CD4-positive, alpha-beta T cell (primary cell): ENCODE results near the gene IL17B. TPM values are rescaled to one million over a fixed set of nuclear protein-coding genes. Genes with fewer than 3 reads are reported as not detected.

Source experiments
- ATAC-seq: fragments of 200-7000 bp; cut with Tn5 transposase; one replicate; pipeline ENCODE4 v1.10.0; 2022; ENCODE audit warnings: mild to moderate bottlenecking; ENCODE audit not compliant: poor library complexity
- CTCF ChIA-PET: fragments of 350-600 bp; sonication (Branson Sonifier 250); formaldehyde crosslinking; loops from one replicate; lab custom pipeline; 2021; ENCODE audit warnings: antibody characterized with exemption, inconsistent platforms; lab: Charles Lee
- POLR2A ChIA-PET: fragments of 350-600 bp; sonication (Branson Sonifier 250); formaldehyde crosslinking; loops from one replicate; lab custom pipeline; 2021; ENCODE audit warnings: antibody characterized with exemption, inconsistent platforms; lab: Charles Lee
- DNase-seq, 14 experiments: peaks; one replicate each; pipeline ENCODE4 v3.0.0-alpha.2; 2013 to 2020; ENCODE audit warnings: mixed read lengths in 2 of 14
- H3K27ac ChIP-seq, 2 donors: one replicate each; pipeline versions ENCODE4 v1.5.1 to v1.7.0; 2013; ENCODE audit warnings: low read length in 2 of 2, low read depth in 1 of 2, mild to moderate bottlenecking in 1 of 2
- H3K27me3 ChIP-seq, 2 experiments: 1 replicate in 1 of 2; 2 replicates in 1 of 2; pipeline versions ENCODE4 v1.6.1 to v1.7.0; 2013; ENCODE audit warnings: low read length in 2 of 2, control low read depth in 1 of 2, mild to moderate bottlenecking in 1 of 2, moderate library complexity in 1 of 2; ENCODE audit not compliant: insufficient read depth in 2 of 2, control insufficient read depth in 1 of 2
- H3K36me3 ChIP-seq: one replicate; pipeline ENCODE4 v1.6.1; 2013; ENCODE audit warnings: low read length, control low read depth; ENCODE audit not compliant: insufficient read depth
- H3K4me1 ChIP-seq: one replicate; pipeline ENCODE4 v1.6.1; 2013; ENCODE audit warnings: low read length, control low read depth; ENCODE audit not compliant: insufficient read depth
- H3K4me3 ChIP-seq: one replicate; pipeline ENCODE4 v1.5.1; 2013; ENCODE audit warnings: mild to moderate bottlenecking, low read length, moderate library complexity
- H3K9me3 ChIP-seq, 2 experiments: 1 replicate in 1 of 2; 2 replicates in 1 of 2; pipeline versions ENCODE4 v1.6.1 to v1.7.0; 2013; ENCODE audit warnings: low read length in 2 of 2, mild to moderate bottlenecking in 2 of 2, control low read depth in 1 of 2, moderate library complexity in 1 of 2; ENCODE audit not compliant: control insufficient read depth in 1 of 2, insufficient read depth in 1 of 2
- H3K27ac Mint-ChIP-seq: one replicate; pipeline ENCODE4 v1.8.0; 2020; ENCODE audit warnings: mixed read lengths
- H3K27me3 Mint-ChIP-seq: one replicate; pipeline ENCODE4 v1.8.0; 2021; ENCODE audit warnings: mixed read lengths
- H3K36me3 Mint-ChIP-seq: one replicate; pipeline ENCODE4 v1.8.0; 2021; ENCODE audit warnings: low read depth, mixed read lengths
- H3K4me1 Mint-ChIP-seq: one replicate; pipeline ENCODE4 v1.8.0; 2021; ENCODE audit warnings: low read depth, mixed read lengths
- H3K4me3 Mint-ChIP-seq: one replicate; pipeline ENCODE4 v1.8.0; 2020; ENCODE audit warnings: mild to moderate bottlenecking, mixed read lengths
- H3K9me3 Mint-ChIP-seq: one replicate; pipeline ENCODE4 v1.8.0; 2020; ENCODE audit warnings: mixed read lengths
- CTCF ChIP-seq: fragments of 200-600 bp; IDR thresholded peaks from one replicate; pipeline ENCODE4 v1.8.0; 2022; ENCODE audit warnings: antibody characterized with exemption, mild to moderate bottlenecking
- intact Hi-C, 2 experiments: fragments of 100-400 bp; cut with DNase I in 1 of 2; cut with micrococcal nuclease in 1 of 2; formaldehyde crosslinking; loops; one replicate each; pipeline versions ENCODE4 v1.15.1 to v1.9.0; 2023 to 2025; cut with DNase I, micrococcal nuclease
- polyA plus RNA-seq, 2 donors: library from polyadenylated mRNA; unstranded; fragments of 120-200 nt; gene quantifications; one replicate each; pipeline ENCODE4 v1.2.1, GENCODE V29; 2013
- total RNA-seq, 174 experiments: library from RNA in 2 of 174; stranded (reverse) in 2 of 174; gene quantifications; one replicate each; pipeline ENCODE4 v1.2.3 and lab custom pipeline; 2021 to 2026

IL17B gene
- total RNA-seq (not detected), total RNA-seq (lab: John Stamatoyannopoulos, UW) (0 to 0.08 (median 0) reads per million in 172 experiments)
- polyA plus RNA-seq (2013, experiment 1 of 2) = 0.32 TPM
- 7.1 TPM for polyA plus RNA-seq (2013, experiment 2 of 2)

- no peak for DNase-seq
- Histone ChIP-seq H3K9me3 (no peaks in the 10 kb centered on the region), H3K4me1 (peaks cover 7% of the 10 kb centered on the region), H3K4me3 (no peak within 1 kb of the TSS), H3K27ac (no peak within 1 kb of the TSS), H3K27me3 (no peaks in the 10 kb centered on the region), H3K36me3 (peaks cover 3% of the 10 kb centered on the region)
- Mint-ChIP-seq H3K9me3 (no peaks in the 10 kb centered on the region), H3K27me3 (no peaks in the 10 kb centered on the region), H3K4me1 (no peaks in the 10 kb centered on the region), H3K4me3 (no peak within 1 kb of the TSS), H3K36me3 (peaks cover 4% of the 10 kb centered on the region), H3K27ac (no peak within 1 kb of the TSS)
- ChIA-PET POLR2A (interaction anchor here (0.6 kb wide), 1 partner anchor 115 kb away, joined by 3 read pairs; no protein-coding TSS in a partner anchor), CTCF (no interaction called here)
- ATAC-seq = no peak
- intact Hi-C loops = loop anchor here in 1 of 2 experiments (10.0 kb wide), 1 partner anchor 234 kb away; the partner anchor contains the start of gene ABLIM3
- TF ChIP-seq CTCF = no peak
Observed at GRCh38 chr5:149379177-149379761, at the start of gene IL17B. IL17B (minus strand) TSS chr5:149379292; CDS start chr5:149379225, 67 bp downstream.

- no peaks in the 10 kb centered on the region for H3K27me3 Mint-ChIP-seq
Observed at GRCh38 chr5:149428032-149428431, 48.9 kb upstream of the IL17B start.

DNA sequence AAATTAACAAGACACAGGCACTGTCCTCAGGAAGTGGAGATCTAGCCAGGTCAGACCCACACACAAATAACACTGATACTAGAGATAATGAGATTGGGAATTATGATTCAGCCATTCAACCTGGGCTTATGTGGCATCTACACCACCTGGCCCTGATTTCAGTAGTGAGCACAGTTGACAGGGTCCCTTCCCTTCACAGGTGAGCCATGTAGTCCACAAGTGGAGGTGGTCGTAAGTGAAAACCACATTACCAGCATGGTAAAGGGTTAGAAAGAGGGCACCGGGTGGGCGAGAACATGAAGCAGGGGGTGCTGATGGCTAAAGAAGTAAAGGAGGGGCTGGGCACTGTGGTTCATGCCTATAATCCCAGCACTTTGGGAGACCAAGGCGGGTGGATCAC, 48.3 kb upstream of the IL17B start:
- Mint-ChIP-seq H3K36me3 (no peaks in the 10 kb centered on the region), H3K27ac (no peak overlapping the region), H3K4me1 (peaks cover 13% of the 10 kb centered on the region), H3K4me3 (no peak overlapping the region), H3K9me3 (no peaks in the 10 kb centered on the region), H3K27me3 (no peaks in the 10 kb centered on the region)
- Histone ChIP-seq H3K36me3 (no peaks in the 10 kb centered on the region), H3K4me3 (no peak overlapping the region), H3K27me3 (no peaks in the 10 kb centered on the region), H3K4me1 (peaks cover 17% of the 10 kb centered on the region), H3K9me3 (no peaks in the 10 kb centered on the region), H3K27ac (no peak overlapping the region)
- no peak for TF ChIP-seq CTCF
- DNase-seq (no peak), ATAC-seq (no peak)
- CTCF ChIA-PET = no interaction called here
- intact Hi-C loops = no loop called here
- POLR2A ChIA-PET = no interaction called here

More at GRCh38 chr5:149428032-149428431, 48.9 kb upstream of the IL17B start:
- TF ChIP-seq CTCF = no peak
- Histone ChIP-seq H3K36me3 (no peaks in the 10 kb centered on the region), H3K4me3 (no peak overlapping the region), H3K27me3 (no peaks in the 10 kb centered on the region), H3K27ac (no peak overlapping the region), H3K4me1 (peaks cover 11% of the 10 kb centered on the region), H3K9me3 (no peaks in the 10 kb centered on the region)
- intact Hi-C loops = no loop called here
- ATAC-seq = no peak
- H3K4me1 Mint-ChIP-seq = peaks cover 10% of the 10 kb centered on the region
- ChIA-PET CTCF (no interaction called here), POLR2A (no interaction called here)
- H3K4me3 Mint-ChIP-seq = no peak overlapping the region
- DNase-seq = no peak
- no peaks in the 10 kb centered on the region for H3K9me3 Mint-ChIP-seq
- H3K27ac Mint-ChIP-seq = no peak overlapping the region
- no peaks in the 10 kb centered on the region for H3K36me3 Mint-ChIP-seq
